HTERT RPE-1 (cell line): ENCODE measurements around the gene PIEZO2.

Experiments
- in situ Hi-C: fragments of 300-500 bp; cut with MboI; formaldehyde crosslinking; loops from 4 replicates; pipeline ENCODE4 v1.14.3; 2020; ENCODE audit warnings: low sequenced_read_pairs

PIEZO2 gene

GRCh38 chr18:10995550-10995949, 153.8 kb downstream of the PIEZO2 start:
- in situ Hi-C loops, result no loop called here

GRCh38 chr18:10989486-10989885, 159.9 kb downstream of the PIEZO2 start:
- in situ Hi-C loops, result no loop called here

GRCh38 chr18:10985689-10986088, 163.7 kb downstream of the PIEZO2 start:
- in situ Hi-C loops, result no loop called here

GRCh38 chr18:10979411-10979810, 170.0 kb downstream of the PIEZO2 start:
- in situ Hi-C loops, result no loop called here

GRCh38 chr18:10977042-10977441, 172.3 kb downstream of the PIEZO2 start:
- in situ Hi-C loops, result no loop called here

- in situ Hi-C loops, result no loop called here
Observed at GRCh38 chr18:10973567-10974203, 175.7 kb downstream of the PIEZO2 start.

- in situ Hi-C loops, result no loop called here
Observed at GRCh38 chr18:10971717-10972116, 177.7 kb downstream of the PIEZO2 start.

GRCh38 chr18:10965119-10965518, 184.2 kb downstream of the PIEZO2 start:
- in situ Hi-C loops, result no loop called here

- in situ Hi-C loops, result no loop called here
Observed at GRCh38 chr18:10953672-10954071, 195.7 kb downstream of the PIEZO2 start.

GRCh38 chr18:10951631-10952544, 197.5 kb downstream of the PIEZO2 start:
- in situ Hi-C loops, result no loop called here

GRCh38 chr18:10950876-10951630, 198.3 kb downstream of the PIEZO2 start:
- in situ Hi-C loops, result no loop called here

GRCh38 chr18:10950080-10950875, 199.1 kb downstream of the PIEZO2 start:
- in situ Hi-C loops, result no loop called here

- in situ Hi-C loops, result no loop called here
Observed at GRCh38 chr18:10949655-10950054, 199.7 kb downstream of the PIEZO2 start.

GRCh38 chr18:10948421-10948820, 200.9 kb downstream of the PIEZO2 start:
- in situ Hi-C loops, result no loop called here

GRCh38 chr18:10946058-10946457, 203.3 kb downstream of the PIEZO2 start:
- in situ Hi-C loops, result no loop called here

GRCh38 chr18:10942998-10943397, 206.4 kb downstream of the PIEZO2 start:
- in situ Hi-C loops, result no loop called here

GRCh38 chr18:10939822-10940221, 209.5 kb downstream of the PIEZO2 start:
- in situ Hi-C loops, result no loop called here

GRCh38 chr18:10937743-10938640, 211.4 kb downstream of the PIEZO2 start:
- in situ Hi-C loops, result no loop called here

GRCh38 chr18:10936176-10937053, 213.0 kb downstream of the PIEZO2 start:
- in situ Hi-C loops, result no loop called here
